Subcutaneous adipose tissue (tissue), 4 donors: ENCODE measurements around the gene TBRG4. TPM values are rescaled to one million over a fixed set of nuclear protein-coding genes. Genes with fewer than 3 reads are reported as not detected.

Source experiments
- total RNA-seq, 4 donors: library from RNA; depleted of rRNA; stranded (reverse); fragments of >200 nt; gene quantifications; one replicate each; pipeline ENCODE4 v1.1.0, GENCODE V29; 2016
- TF ChIP-seq, protein P1 (sequence below): fragments of 450-650 bp; IDR thresholded peaks from one replicate; pipeline ENCODE4 v1.5.1; 2016; ENCODE audit warnings: low read depth, mild to moderate bottlenecking, control low read depth, antibody characterized with exemption, moderate library complexity

Gene TBRG4
- total RNA-seq, 4 donors from 2014 or later: 33.1 to 47.5 (median 37.7) TPM

DNA sequence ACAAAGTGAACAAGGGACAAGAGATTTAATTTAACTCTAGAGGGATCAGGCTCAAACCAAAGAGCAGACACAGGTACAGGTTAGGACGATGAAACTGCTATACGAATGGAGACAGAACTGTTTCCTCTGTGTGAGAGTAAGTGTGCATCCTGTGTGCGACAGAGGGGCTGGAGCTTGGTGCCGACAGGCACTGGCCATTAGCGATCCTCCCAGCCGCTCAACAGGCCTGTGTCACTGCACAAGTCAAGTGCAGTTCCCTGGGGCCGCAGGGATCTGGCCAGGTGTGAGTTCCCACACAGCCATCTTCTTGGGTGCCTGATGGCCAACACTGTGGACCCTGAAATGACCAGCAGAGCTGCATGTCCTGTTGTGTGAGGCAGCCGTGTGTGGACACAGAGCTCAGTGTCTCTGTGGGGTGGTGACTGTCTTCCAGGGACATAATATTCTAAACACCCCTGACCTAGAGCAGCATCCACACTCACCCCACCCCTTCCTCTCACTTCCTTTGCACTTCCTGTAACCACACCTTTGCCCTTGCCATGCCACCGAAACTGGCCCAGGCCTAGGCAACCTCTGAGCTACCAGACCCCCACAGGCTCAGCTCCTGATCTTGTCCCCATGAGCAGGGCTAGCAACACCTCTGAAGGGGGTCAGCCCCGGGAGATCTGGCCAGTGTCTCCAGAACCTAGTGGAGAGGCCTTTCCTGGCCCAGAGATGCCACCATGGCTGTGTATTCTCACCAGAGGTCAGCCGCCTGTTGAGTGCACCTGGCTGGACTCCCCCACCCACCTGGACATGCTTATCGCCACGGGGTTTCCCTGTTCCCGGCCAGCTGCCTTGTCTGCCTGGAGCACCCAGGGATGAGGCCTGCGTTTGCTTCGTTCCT, 11.7 kb upstream of the TBRG4 start:
- TF ChIP-seq, protein P1, sequence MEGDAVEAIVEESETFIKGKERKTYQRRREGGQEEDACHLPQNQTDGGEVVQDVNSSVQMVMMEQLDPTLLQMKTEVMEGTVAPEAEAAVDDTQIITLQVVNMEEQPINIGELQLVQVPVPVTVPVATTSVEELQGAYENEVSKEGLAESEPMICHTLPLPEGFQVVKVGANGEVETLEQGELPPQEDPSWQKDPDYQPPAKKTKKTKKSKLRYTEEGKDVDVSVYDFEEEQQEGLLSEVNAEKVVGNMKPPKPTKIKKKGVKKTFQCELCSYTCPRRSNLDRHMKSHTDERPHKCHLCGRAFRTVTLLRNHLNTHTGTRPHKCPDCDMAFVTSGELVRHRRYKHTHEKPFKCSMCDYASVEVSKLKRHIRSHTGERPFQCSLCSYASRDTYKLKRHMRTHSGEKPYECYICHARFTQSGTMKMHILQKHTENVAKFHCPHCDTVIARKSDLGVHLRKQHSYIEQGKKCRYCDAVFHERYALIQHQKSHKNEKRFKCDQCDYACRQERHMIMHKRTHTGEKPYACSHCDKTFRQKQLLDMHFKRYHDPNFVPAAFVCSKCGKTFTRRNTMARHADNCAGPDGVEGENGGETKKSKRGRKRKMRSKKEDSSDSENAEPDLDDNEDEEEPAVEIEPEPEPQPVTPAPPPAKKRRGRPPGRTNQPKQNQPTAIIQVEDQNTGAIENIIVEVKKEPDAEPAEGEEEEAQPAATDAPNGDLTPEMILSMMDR: no peak

DNA sequence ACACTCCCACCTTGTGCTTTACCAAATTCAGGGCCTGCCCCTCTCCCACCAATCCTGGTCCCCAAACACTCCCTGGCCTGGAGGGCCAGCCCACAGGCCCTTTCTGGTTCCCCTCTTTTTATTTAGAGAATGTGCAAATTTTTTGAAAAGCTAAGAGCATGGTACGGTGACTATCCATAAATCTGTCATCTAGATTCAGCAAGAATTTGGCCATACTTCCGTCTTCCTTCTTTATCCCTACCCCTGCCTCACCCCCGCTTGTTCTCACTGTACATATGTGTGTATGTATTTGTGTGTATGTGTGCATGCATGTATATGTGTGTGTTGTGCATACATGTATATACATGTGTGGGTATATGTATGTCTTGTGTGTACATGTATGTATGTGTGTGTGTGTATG, 8.1 kb upstream of the TBRG4 start:
- TF ChIP-seq, protein P1: no peak

DNA sequence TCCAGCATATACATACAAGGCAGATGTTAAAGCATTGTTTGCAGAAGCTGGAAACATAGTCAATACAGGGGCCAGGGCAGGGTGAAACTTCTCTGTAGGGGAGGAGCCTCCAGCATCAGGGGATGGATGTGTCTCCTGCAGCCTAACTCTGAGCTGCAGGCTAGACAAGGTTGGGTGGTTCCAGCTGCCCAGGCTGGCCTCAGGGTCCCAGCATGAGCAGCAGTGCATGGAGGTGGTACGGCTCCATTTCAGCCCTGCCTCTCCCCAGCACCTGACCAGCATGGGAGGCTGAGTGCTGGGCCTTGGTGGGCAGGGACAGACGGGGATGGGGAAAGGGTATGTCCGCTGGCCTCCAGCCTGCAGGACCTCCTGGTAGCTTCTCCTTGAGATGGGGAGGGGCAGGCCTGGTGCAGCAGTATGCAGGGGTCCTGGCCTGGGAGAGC, 7.4 kb upstream of the TBRG4 start:
- TF ChIP-seq, protein P1: no peak

DNA sequence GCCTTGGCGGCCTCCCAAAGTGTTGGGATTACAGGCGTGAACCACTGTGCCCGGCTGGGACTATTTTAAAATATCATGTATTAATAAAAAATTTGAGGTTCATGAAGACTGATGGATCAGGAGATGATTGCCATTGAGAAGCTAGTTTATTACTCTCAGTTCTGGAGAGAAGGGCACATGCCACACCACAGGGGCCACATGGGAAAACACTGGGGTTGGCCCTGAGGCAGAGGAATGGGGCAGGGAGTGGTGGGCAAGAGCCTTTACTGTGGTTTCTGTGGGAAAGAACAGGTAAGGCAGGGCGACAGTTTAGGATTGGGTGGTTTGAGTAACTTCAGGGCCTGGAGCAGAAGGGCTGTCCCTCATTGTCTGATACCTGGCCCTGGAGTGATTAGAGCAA, 6.8 kb upstream of the TBRG4 start:
- TF ChIP-seq, protein P1: no peak

DNA sequence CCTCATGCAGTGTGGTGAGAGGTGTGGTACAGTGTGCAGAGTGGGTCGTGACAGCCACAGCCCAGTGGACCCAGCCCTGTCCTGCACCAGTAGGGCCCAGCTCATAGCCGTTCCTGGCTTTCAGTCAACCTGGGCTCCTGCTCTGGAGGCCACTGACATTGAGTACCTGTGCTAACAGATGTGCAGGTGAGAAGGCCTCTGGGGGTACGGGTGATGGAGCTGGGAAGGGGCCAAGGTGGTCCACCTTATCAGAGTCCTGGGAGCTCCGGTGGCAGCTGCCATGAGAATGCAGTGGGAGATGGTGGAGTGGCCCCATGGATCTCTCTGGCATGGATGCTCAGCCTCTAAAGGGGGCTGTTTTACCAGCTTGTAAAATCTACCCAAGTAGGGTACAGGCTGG, 6.1 kb upstream of the TBRG4 start:
- TF ChIP-seq, protein P1: no peak

DNA sequence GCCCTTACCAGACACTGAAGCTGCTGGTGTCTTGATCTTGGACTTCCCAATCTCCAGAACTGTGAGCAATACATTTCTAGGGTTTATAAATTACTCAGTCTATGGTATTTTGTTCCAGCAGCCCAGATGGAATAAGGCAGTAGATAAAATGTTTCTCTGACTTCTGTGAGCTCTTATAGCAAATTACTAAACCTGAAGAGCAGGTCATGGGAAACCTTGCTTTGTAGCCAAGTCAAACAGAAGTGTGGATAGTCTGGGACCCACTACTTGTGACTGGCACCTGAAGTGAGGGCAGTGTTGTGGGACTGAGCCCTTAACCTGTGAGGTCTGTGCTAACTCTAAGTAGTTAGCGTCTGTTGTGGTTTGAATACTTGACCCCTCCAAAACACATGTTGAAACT, 4.6 kb upstream of the TBRG4 start:
- TF ChIP-seq, protein P1: no peak

DNA sequence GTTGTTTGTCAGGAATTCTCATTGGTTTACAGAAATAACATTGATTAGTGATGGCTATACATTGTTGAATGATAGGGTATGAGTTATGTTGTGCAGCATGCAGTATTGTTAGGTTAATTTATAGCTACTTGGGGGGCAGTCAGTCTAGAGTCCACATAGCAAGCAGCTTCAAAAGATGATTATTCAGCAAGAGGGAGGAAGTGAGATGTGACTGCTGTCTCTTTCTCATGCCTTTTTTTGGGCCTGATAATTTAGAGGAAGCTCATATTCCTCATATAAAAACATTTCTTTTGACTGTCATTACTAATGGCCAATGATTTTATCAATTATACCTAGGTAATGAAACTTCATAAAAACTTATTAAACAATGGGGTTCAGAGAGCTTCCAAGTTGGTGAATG, 3.4 kb upstream of the TBRG4 start:
- TF ChIP-seq, protein P1: no peak
